NCI-H446 (cell line): ENCODE measurements around the gene DNAH14.
"Not testable (repeated sequence)": the region's sequence is repeated elsewhere in the genome, so short reads cannot be mapped to it uniquely, and the experiment has no call there.

Source experiments
- DNase-seq, 2 experiments: peaks; one replicate each; lab custom pipeline; 2025; lab: John Stamatoyannopoulos, UW

DNAH14 gene

DNA sequence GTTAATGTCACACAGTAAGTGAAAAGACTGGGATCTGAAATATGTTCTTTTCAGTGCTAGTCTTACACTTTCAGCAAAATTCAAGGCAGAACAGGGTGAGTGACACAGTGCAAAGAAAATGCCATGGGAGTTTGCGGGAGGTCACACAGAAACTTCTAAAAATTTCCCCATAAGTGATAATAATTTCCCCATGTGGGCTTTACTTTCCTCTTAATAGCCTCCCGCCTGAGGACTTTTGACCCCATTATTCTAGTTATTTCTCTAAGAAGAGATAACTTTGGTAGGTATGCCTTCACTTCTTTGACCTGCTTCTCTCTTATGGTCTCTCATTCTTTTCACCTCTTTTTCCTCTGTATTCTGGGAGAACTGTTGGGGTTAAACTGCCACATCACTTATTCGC, 8.1 kb upstream of the DNAH14 start:
- no peak for DNase-seq

DNA sequence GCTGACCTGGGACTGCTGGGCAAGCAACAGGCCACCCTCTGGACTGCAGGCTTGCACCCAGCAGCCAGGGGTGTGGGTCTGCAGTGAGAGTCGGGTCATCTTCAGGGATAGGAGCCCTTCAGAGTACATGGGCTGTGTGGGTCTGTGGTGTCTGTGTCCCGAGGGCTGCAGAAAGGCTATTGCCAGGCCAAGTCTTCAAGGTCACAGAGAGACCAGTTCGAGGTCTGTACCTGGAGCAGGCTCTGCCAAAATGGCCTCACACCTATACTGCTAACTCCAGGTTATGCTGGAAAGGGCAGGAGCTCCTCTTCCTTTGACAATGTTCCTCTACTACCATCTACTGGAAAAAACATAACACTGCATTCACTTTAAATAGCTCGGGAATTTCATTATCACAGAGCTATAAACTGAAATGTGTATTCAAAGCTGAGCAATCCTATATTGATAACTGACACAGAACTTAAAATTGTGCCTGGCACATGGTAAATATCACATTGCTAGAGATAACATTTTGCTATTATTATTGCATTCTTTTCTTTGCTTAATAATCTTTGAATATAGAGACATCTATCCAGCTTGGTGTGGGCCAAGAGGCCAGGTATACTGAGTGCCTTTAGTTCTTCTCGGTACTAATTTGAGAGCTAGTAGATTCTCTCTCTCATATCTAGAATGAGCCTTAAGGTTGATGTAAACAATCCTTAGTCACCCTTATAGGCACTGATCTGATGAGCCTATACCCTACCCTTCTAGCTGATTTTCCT, 6.9 kb upstream of the DNAH14 start:
- DNase-seq, result peak in 1 of 2 experiments; percentile 30

DNA sequence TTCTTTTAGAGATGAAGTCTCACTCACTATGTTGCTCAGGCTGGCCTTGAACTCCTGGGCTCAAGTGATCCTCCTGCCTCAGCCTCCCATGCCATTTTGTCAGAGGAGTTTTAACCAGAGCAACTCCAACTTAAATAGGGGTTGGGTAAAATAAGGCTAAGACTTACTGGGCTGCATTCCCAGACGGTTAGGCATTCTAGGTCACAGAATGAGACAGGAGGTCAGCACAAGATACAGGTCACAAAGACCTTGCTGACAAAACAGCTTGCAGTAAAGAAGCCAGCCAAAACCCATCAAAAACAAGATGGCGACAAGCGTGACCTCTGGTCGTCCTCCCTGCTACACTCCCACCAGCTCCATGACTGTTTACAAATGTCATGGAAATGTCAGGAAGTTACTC, 5.7 kb upstream of the DNAH14 start:
- DNase-seq, result no peak

DNA sequence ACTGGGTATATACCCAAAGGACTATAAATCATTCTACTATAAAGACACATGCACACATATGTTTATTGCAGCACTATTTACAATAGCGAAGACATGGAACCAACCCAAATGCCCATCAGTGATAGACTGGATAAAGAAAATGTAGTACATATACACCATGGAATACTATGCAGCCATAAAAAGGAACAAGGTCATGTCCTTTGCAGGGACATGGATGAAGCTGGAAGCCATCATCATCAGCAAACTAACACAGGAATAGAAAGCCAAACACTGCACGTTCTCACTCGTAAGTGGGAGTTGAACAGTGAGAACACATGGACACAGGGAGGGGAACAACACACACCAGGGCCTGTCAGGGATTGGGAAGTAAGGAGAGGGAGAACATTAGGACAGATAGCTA, 1.8 kb upstream of the DNAH14 start:
- not testable (repeated sequence) for DNase-seq

DNA sequence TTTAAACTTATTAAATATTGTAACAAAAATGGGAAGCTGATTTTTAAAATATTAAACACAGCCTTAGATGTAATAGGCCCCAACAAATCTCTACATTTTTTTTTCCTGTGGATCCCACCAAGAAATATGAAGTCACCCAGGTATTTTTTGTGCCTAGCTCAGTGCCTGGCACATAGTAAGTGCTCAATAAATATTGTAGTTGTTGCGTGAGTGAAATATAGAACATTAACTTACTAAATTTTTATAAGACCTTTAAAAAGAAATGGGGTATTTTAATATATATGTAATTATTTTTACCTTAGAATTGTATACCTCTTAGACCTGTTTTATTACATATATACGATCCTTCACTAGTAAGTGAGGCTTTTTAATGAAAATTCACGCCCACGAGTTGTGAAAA, 569 bp upstream of the DNAH14 start:
- DNase-seq, result no peak

DNA sequence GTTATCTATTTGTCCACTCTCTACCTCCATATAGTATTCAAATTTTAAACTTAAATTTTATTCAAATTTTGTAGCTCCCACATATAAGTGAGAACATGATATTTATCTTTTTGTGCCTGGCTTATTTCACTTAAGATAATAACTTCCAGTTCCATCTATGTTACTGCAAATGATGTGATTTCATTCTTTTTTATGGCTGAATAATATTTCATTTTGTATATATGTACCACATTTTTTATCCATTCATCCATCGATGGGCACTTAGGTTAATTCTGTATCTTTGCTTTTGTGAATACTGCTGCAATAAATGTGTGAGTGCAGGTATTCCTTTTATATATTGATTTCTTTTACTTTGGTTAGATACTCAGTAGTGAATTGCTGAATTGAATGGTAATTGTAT, 2.1 kb downstream of the DNAH14 start:
- no peak for DNase-seq

DNA sequence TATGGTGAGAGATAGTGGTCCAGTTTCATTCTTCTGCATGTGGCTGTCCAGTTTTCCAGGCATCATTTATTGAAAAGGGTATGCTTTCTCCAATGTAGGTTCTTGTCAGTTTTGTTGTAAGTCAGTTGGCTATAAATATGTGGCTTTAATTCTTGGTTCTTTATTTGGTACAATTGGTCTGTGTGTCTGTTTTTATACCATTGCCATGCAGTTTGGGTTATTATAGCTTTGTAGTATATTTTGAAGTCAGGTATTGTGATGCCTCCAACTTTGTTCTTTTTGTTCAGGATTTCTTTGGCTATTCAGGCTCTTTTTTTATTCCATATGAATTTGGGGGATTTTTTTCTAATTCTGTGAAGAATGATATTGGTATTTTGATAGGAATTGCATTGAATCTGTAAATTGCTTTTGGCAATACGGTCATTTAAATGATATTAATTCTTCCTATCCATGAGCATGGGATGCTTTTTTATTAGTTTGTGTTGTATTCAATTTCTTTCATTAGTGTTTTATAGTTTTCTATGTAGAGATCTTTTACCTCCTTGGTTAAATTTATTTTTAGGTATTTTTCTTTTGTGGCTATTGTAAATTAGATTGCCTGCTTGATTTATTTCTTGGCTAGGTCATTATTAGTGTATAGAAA, 3.3 kb downstream of the DNAH14 start:
- no peak for DNase-seq

DNA sequence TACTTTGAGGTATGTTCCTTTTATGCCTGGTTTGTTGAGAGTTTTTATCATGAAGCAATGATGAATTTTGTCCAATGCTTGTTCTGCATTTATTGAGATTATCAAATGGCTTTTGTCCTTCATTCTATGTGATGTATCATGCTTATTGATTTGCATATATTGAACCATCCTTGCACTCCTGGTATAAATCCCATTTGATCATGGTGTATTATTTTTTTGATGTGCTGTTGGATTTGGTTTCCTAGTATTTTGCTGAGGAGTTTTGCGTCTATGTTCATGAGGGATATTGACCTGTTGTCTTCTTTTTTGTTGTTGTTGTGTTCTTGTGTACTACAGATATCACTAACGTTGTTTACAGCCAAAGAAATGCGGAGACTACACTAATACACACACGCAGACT, 4.1 kb downstream of the DNAH14 start:
- DNase-seq, result no peak

DNA sequence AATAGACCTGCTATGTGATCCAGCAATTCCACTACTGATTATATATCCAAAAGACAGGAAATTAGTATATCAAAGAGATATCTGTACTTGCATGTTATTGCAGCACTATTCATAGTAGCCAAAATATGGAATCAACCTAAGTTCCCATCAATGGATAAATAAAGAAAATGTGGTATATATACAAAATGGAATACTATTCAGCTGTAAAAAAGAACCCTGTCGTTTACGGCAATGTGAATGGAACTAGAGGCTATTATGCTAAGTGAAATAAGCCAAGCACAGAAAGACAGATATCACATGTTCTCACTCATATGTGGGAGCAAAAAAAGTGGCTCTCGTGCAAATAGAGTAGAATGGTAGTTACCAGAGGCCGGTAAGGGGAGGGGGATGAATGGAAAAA, 9.2 kb downstream of the DNAH14 start:
- no peak for DNase-seq

DNA sequence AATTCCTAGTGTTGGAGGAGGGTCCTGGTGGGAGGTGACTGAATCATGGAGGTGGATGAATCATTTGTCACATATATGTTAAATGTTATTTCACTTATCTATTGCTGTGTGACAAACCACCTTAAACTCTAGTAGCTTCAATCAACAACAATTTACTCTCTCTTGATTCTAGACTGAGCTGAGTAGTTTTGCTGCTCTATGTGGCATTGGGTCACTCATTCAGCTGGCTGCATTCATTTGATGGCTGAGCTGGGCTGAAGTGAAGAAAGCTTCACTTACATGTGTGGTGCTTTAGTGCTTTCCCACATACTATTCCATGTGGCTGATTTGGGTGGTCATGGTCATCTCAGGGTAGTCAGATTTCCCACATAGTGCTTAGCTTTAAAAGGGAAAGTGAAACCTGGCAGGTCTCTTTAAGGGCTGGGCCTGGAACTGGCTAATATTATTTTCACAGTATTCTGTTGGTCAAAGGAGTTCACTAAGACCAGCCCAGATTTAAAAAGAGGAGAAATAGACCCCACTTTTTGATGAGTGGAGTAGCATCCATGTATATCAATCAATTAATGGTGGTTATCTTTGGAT, 10.5 kb downstream of the DNAH14 start:
- no peak for DNase-seq

DNA sequence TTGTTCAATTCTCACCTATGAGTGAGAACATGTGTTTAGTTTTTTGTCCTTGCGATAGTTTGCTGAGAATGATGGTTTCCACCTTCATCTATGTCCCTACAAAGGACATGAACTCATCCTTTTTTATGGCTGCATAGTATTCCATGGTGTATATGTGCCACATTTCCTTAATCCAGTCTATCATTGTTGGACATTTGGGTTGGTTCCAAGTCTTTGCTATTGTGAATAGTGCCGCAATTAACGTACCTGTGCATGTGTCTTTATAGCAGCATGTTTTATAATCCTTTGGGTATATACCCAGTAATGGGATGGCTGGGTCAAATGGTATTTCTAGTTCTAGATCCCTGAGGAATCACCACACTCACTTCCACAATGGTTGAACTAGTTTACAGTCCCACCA, 11.3 kb downstream of the DNAH14 start:
- DNase-seq, result not testable (repeated sequence)

DNA sequence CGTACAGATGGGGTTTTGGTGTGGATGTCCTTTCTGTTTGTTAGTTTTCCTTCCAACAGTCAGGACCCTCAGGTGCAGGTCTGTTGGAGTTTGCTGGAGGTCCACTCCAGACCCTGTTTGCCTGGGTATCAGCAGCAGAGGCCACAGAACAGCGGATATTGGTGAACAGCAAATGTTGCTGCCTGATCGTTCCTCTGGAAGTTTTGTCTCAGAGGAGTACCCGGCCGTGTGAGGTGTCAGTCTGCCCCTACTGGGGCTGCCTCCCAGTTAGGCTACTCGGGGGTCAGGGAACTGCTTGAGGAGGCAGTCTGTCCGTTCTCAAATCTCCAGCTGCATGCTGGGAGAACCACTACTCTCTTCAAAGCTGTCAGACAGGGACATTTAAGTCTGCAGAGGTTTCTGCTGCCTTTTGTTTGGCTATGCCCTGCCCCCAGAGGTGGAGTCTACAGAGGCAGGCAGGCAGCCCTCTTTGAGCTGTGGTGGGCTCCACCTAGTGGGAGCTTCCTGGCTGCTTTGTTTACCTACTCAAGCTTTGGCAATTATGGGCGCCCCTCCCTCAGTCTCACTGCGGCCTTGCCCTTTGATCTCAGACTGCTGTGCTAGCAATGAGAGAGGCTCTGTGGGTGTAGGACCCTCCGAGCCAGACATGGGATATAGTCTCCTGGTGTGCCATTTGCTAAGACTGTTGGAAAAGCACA, 16.3 kb downstream of the DNAH14 start:
- DNase-seq, result not testable (repeated sequence)

DNA sequence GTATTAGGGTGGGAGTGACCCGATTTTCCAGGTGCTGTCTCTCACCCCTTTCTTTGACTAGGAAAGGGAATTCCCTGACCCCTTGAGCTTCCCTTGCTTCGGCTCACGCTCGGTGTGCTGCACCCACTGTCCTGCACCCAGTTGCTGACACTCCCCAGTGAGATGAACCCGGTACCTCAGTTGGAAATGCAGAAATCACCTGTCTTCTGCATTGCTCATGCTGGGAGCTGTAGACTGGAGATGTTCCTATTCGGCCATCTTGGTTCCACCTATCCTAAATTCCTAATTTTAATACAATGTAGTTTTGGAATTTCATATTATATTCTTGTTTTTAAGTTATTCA, 16.8 kb downstream of the DNAH14 start:
- DNase-seq, result not testable (repeated sequence)

DNA sequence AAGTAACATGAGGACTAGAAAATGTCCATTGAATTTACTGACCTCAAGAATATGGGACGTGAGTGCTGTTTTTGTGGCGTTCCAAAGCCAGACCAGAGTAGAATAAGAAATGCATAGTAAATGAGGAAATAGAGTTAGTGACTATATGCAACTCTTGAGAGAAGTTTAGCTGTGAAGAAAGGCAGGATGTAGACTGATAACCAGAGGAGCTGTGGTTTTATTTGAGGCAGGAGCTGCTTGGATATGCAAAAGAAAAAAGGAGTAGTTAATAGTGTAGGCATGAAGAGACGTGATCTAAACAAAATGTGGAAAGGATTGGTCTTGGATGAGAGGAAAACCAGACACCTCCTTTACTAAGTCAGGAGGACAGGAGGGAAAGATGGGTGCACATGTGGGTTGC, 28.2 kb downstream of the DNAH14 start:
- no peak for DNase-seq

DNA sequence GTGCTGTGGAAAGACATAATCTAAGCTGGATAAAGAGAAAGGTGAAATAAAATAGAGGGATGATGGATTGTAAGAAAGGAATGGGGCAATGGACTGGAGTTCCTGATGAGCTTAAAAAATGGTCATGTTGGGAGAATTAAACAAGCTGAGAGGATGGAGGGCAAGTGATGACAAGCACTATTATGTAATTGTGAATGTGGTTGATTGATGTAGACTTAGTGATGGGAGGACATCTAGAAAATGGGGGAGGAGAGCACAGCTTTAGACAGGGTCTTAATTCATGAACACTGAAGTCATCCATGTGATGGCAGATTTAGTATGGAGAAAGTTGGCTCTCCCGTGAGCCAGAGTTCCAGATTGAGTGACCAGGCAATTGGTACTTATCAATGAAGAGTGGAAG, 29.0 kb downstream of the DNAH14 start:
- no peak for DNase-seq

DNA sequence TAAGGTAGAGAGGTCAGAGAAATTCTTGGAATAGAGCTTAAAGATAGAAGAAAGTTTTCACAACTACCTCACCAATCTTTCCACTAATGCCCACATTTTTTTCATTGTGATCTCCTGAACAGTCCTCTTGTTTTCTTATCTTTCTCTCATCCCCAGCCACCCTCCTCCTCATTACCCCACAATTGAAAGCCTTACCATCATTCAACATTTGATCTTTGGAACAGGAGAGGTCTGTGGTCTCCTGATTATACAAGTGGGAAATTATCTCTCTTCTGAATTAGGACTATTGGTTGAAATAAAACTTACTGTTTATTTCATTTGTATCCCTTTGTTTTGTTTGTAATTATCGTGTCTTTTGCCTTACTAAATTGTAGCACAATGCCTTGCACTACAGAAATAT, 29.6 kb downstream of the DNAH14 start:
- DNase-seq, result no peak

DNA sequence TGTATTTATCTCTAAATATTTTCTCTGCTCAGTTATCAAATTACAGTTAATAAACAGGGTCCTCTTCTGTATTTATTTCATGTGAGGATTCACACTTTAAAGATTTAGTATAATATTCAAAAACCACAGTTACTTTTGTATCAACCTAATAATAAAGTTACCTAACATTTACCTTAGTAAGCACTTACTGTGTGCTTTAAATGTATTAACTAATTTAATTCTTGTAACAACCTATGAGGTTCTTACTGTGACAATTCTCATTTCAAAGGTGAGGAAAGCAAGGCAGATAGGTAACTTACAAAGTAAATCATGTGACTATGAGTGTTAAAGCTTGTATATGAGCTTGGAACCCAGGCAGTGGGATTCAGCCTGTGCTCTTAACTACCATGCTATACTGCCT, 30.2 kb downstream of the DNAH14 start:
- no peak for DNase-seq

DNA sequence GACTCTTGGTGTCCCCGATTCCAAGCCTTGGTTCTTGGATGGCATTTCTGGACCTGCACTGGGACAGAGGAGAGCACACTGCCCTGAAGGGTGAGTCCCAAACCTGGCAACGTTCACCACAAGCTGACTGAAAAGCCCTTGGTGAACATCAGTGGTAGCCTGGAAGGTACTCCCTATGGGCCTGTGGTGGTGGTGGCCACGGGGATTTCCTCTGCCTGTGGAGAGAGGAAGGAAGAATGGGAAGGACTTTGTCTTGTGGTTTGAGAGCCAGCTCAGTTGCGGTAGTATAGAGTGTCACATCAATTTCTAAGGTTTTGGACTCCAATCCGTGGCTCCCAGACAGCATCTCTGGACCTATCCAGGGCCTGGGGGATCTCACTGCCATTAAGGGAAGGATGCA, 50.7 kb downstream of the DNAH14 start:
- no peak for DNase-seq

DNA sequence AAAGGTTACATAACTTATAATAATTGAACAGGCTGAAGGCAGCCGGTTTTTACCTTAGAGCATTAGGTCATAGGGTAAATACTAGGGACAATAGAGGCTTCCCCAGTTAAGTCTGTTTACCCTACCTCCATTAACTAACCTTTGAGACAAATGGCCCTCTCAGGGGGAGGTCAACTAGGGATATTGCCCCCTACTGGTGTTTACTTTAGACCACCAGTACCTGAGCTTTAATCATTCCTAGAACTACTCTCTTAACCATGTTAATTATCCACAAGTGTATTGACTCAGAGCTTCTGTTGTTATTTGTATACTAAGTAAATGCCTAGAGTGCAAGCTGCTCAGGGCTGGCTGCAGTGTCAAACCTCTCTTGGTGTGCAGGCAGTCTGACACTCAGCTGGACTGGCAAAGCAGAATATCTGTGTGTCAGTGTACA, 52.5 kb downstream of the DNAH14 start:
- not testable (repeated sequence) for DNase-seq

DNA sequence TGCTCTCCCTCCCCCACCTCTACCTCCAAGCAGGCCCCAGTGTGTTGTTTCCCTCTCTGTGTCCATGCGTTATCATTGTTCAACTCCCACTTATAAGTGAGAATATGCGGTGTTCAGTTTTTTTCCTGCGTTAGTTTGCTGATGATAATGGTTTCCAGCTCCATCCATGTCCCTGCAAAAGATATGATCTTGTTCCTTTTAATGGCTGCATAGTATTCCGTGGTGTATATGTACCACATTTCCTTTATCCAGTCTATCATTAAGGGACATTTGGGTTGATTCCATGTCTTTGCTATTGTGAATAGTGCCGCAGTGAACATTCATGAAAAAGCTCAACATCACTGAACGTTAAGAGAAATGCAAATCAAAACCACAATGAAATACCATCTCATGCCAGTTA, 58.6 kb downstream of the DNAH14 start:
- no peak for DNase-seq

DNA sequence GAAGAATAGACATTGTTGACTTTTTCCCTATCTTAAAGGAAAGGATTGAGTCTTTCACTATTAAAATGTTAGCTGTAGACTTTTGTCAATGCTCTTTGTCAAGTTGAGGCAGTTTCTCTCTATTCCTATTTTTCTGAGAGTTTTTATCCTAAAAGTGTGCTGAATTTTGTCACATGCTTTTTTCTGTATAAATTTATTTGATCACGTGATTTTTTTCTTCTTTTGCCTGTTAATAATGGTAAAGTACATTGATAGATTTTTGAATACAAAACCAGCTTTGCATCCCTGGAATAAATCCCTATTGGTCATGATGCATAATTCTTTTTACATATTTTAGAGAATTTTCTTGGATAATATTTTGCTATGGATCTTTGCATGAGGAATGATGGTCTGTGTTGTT, 60.1 kb downstream of the DNAH14 start:
- DNase-seq, result no peak

DNA sequence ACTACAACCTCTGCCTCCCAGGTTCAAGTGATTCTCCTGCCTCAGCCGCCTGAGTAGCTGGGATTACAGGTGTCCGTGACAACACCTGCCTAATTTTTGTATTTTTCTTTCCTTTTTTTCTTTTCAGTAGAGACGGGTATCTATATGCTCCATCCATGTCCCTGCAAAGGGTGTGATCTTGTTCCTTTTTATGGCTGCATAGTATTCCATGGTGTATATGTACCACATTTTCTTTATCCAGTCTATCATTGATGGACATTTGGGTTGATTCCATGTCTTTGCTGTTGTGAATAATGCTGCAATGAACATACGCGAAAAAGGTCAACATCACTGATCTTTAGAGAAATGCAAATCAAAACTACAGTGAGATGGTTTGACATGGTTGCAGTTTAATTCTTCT, 62.1 kb downstream of the DNAH14 start:
- not testable (repeated sequence) for DNase-seq

DNA sequence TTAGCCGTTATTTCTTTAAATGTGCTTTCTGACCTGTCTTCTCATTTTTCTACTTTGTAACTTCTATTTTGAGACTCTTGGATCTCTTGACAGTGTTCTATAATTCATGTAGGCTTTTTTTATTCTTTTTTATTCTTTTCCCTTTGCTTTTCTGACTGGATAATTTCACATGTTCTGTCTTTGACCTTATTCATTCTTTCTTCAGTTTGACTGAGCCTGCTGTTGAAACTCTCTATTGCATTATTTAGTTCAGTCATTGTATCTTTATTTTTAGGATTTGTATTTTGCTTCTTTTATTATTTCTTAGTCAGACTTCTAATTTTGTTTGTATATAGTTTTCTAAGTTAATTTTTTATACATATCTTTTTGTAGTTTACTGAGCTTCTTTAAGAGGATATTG, 66.1 kb downstream of the DNAH14 start:
- DNase-seq, result no peak
